ENCODE measurements around the gene TVP23C.

TVP23C gene

GRCh38 chr17:15454346-15454745, 108.9 kb downstream of the TVP23C start:
- Mint-ChIP-seq H3K4me1 (peaks cover 26% of the 10 kb centered on the region), H3K9me3 (peaks cover 5% of the 10 kb centered on the region), H3K27ac (no peak overlapping the region), H3K4me3 (no peak overlapping the region), H3K27me3 (ENCODE audit: low read depth) (no peaks in the 10 kb centered on the region), H3K36me3 (ENCODE audit: low read depth) (peaks cover 41% of the 10 kb centered on the region)
- TF ChIP-seq CTCF (IDR thresholded peaks at IDR 0.05; ENCODE audit: unreplicated experiment in 3 of 3) = no peak

DNA sequence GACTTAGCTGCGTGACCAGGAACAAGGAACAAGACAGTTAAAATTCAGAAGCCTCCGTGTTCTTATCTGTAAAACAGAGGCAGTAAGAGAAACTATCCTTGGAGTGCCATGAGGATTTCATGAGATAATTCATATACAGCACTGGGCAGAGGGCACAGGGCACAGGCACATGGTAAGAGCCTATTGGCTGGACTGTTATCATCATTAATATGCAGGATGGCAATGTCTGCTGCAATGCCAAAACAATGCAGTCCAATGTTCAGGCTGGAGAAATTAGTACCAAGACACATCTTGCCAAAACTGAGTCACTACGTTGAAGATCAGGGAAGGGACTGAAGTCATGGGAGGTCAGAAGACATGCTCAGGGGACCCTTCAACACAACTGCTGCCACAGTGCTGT, 109.5 kb downstream of the TVP23C start:
- peaks cover 47% of the 10 kb centered on the region for H3K36me3 Mint-ChIP-seq (ENCODE audit: low read depth)
- H3K4me3 Mint-ChIP-seq = no peak overlapping the region
- H3K27ac Mint-ChIP-seq = no peak overlapping the region
- no peaks in the 10 kb centered on the region for H3K27me3 Mint-ChIP-seq (ENCODE audit: low read depth)
- peaks cover 26% of the 10 kb centered on the region for H3K4me1 Mint-ChIP-seq
- TF ChIP-seq CTCF (IDR thresholded peaks at IDR 0.05; ENCODE audit: unreplicated experiment in 3 of 3) = no peak
- peaks cover 5% of the 10 kb centered on the region for H3K9me3 Mint-ChIP-seq

DNA sequence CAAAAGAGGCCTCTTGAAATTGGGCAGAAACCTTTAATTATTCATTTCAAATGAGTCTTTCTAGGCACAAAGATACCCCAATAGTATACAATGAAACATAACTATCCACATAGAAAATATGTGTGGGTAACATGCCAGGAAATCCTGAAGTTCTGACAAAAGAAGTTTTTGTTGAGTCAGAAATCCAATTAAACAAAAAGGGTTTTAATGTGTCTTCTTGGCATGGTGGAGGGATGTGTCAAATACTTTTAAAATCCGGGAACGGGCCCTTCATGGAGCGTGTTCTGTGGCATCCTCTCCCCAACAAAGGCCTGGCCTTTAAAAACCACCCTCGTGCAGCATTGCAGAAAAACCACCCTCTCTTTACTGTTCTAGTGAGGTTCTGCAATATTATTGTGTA, 110.0 kb downstream of the TVP23C start:
- Mint-ChIP-seq H3K4me3 (no peak overlapping the region), H3K9me3 (peaks cover 5% of the 10 kb centered on the region), H3K27me3 (ENCODE audit: low read depth) (no peaks in the 10 kb centered on the region), H3K36me3 (ENCODE audit: low read depth) (peaks cover 48% of the 10 kb centered on the region), H3K4me1 (peaks cover 24% of the 10 kb centered on the region), H3K27ac (no peak overlapping the region)
- TF ChIP-seq CTCF (IDR thresholded peaks at IDR 0.05; ENCODE audit: unreplicated experiment in 3 of 3) = no peak

DNA sequence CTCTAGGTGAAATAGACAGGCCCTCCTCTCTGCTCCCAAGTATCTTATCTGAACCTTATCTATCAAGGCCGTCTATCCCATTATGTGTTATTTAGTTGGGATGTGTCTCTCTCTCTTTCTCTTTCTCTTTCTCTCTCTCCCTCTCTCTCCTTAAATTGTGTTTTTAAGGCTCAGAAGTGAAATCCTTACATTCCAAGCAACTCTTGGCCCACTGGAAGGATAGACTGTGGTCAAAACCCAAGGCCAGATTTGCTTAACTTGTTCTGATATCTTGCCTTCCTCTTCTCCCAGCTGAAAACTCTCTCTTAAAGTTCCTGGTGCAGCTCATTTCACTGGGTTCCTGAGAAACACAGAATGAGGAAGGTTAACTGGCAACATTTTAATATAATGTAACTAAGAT, 110.5 kb downstream of the TVP23C start:
- Mint-ChIP-seq H3K9me3 (peaks cover 5% of the 10 kb centered on the region), H3K4me1 (peaks cover 19% of the 10 kb centered on the region), H3K27me3 (ENCODE audit: low read depth) (no peaks in the 10 kb centered on the region), H3K27ac (no peak overlapping the region), H3K4me3 (no peak overlapping the region), H3K36me3 (ENCODE audit: low read depth) (peaks cover 45% of the 10 kb centered on the region)
- TF ChIP-seq CTCF (IDR thresholded peaks at IDR 0.05; ENCODE audit: unreplicated experiment in 3 of 3) = no peak

Data from nephron (organoid).